Common myeloid progenitor, CD34-positive (primary cell): ENCODE results near the gene GSN.

Experiments
- CTCF ChIA-PET: fragments of 350-600 bp; sonication (Branson Sonifier 250); formaldehyde crosslinking; loops from one replicate; lab custom pipeline; 2021; ENCODE audit warnings: antibody characterized with exemption; lab: Charles Lee
- POLR2A ChIA-PET: fragments of 350-600 bp; sonication (Branson Sonifier 250); formaldehyde crosslinking; loops from one replicate; lab custom pipeline; 2021; ENCODE audit warnings: antibody characterized with exemption; lab: Charles Lee
- DNase-seq, 3 donors: peaks; one replicate each; pipeline versions ENCODE4 v3.0.0 to v3.0.0-alpha.2; 2013
- H3K27ac ChIP-seq, 2 experiments: 1 replicate in 1 of 2; 2 replicates in 1 of 2; pipeline ENCODE4 v1.7.0; 2013; ENCODE audit warnings: inconsistent platforms in 2 of 2, low read length in 2 of 2, mild to moderate bottlenecking in 2 of 2, low read depth in 1 of 2, moderate library complexity in 1 of 2; ENCODE audit not compliant: severe bottlenecking in 2 of 2, insufficient read depth in 1 of 2, poor library complexity in 1 of 2
- H3K27me3 ChIP-seq, 5 experiments: replicated peaks in 2 of 5; 1 replicate in 3 of 5; 2 replicates in 2 of 5; pipeline versions ENCODE4 v1.6.1 to v1.7.0; 2013; ENCODE audit warnings: low read length in 4 of 5, mild to moderate bottlenecking in 2 of 5, moderate library complexity in 2 of 5, inconsistent platforms in 1 of 5; ENCODE audit not compliant: insufficient read depth in 5 of 5, control insufficient read depth in 4 of 5
- H3K36me3 ChIP-seq, 4 experiments: 1 replicate in 2 of 4; 2 replicates in 2 of 4; pipeline versions ENCODE4 v1.6.1 to v1.7.0; 2013; ENCODE audit warnings: low read length in 3 of 4, control low read depth in 1 of 4, mild to moderate bottlenecking in 1 of 4; ENCODE audit not compliant: control insufficient read depth in 4 of 4, insufficient read depth in 4 of 4
- H3K4me1 ChIP-seq, 4 experiments: 1 replicate in 3 of 4; 2 replicates in 1 of 4; pipeline versions ENCODE4 v1.6.1 to v1.7.1; 2013; ENCODE audit warnings: low read length in 3 of 4, mild to moderate bottlenecking in 3 of 4, control low read depth in 1 of 4, inconsistent platforms in 1 of 4, moderate library complexity in 1 of 4; ENCODE audit not compliant: control insufficient read depth in 4 of 4, insufficient read depth in 4 of 4; ENCODE audit errors: control extremely low read depth in 1 of 4
- H3K4me3 ChIP-seq, 7 experiments: 1 replicate in 4 of 7; 2 replicates in 3 of 7; pipeline versions ENCODE4 v1.5.1 to v1.7.0; 2013; ENCODE audit warnings: mild to moderate bottlenecking in 7 of 7, low read length in 6 of 7, moderate library complexity in 6 of 7, inconsistent platforms in 2 of 7, low read depth in 2 of 7, control low read depth in 1 of 7; ENCODE audit not compliant: insufficient read depth in 4 of 7, control insufficient read depth in 1 of 7; ENCODE audit errors: extremely low read depth in 1 of 7
- H3K9me3 ChIP-seq, 5 experiments: 1 replicate in 4 of 5; 2 replicates in 1 of 5; pipeline versions ENCODE4 v1.6.1 to v1.7.1; 2013; ENCODE audit warnings: low read length in 4 of 5, mild to moderate bottlenecking in 2 of 5, inconsistent platforms in 1 of 5, low read depth in 1 of 5, moderate library complexity in 1 of 5; ENCODE audit not compliant: control insufficient read depth in 4 of 5, insufficient read depth in 2 of 5; ENCODE audit errors: control extremely low read depth in 1 of 5
- WGBS: methylation state at CpG from one replicate; pipeline ENCODE4 v1.1.5; 2013; ENCODE audit not compliant: insufficient coverage; 5-methylcytosine and 5-hydroxymethylcytosine counted together

The GSN gene

GRCh38 chr9:121348221-121348620 is 80.3 kb downstream of the GSN start:
- WGBS, result 80% methylated on average over 1 of the region's 3 CpGs
- Histone ChIP-seq H3K4me3 (no peak overlapping the region), H3K4me1 (peaks cover 0 to 36% (median 10%) of the 10 kb centered on the region in 4 experiments), H3K36me3 (peaks cover 7 to 93% (median 49%) of the 10 kb centered on the region in 4 experiments), H3K27me3 (no peaks in the 10 kb centered on the region), H3K27ac (peak overlapping the region in 1 of 2 experiments; percentile 39), H3K9me3 (no peaks in the 10 kb centered on the region)
- DNase-seq, result no peak
- ChIA-PET CTCF (interaction anchor here (0.9 to 4.5 kb wide), 9 partner anchors 9 to 135 kb away, joined by 3 to 31 read pairs (median 5); no protein-coding TSS in a partner anchor), POLR2A (interaction anchor here (0.7 kb wide), 1 partner anchor 10 kb away, joined by 3 read pairs; no protein-coding TSS in a partner anchor)

- Histone ChIP-seq H3K9me3 (no peaks in the 10 kb centered on the region), H3K4me3 (no peak overlapping the region), H3K27ac (no peak overlapping the region), H3K27me3 (no peaks in the 10 kb centered on the region), H3K36me3 (peaks cover 5 to 93% (median 44%) of the 10 kb centered on the region in 4 experiments), H3K4me1 (peaks cover 3 to 44% (median 18%) of the 10 kb centered on the region in 4 experiments)
- WGBS, result 92% methylated on average over 3 of the region's 8 CpGs
- POLR2A ChIA-PET, result no interaction called here
- no peak for DNase-seq
- CTCF ChIA-PET, result interaction anchor here (0.6 to 4.5 kb wide), 9 partner anchors 10 to 558 kb away, joined by 3 to 31 read pairs (median 5); no protein-coding TSS in a partner anchor
These were observed 81.0 kb downstream of the GSN start for GRCh38 chr9:121349009-121349408.

GRCh38 chr9:121350036-121350435 is 82.1 kb downstream of the GSN start:
- Histone ChIP-seq H3K36me3 (peaks cover 5 to 93% (median 44%) of the 10 kb centered on the region in 4 experiments), H3K9me3 (no peaks in the 10 kb centered on the region), H3K27ac (peak overlapping the region in 1 of 2 experiments; percentile 57), H3K27me3 (no peaks in the 10 kb centered on the region), H3K4me1 (peaks cover 3 to 49% (median 24%) of the 10 kb centered on the region in 4 experiments), H3K4me3 (no peak overlapping the region)
- CTCF ChIA-PET, result interaction anchor here (1.0 to 4.5 kb wide), 11 partner anchors 11 to 50 kb away, joined by 3 to 31 read pairs (median 5); no protein-coding TSS in a partner anchor
- no peak for DNase-seq
- POLR2A ChIA-PET, result no interaction called here
- no CpG with 5 or more reads among the region's 1 CpG for WGBS

GRCh38 chr9:121350993-121351561 is 83.1 kb downstream of the GSN start:
- Histone ChIP-seq H3K4me3 (peak overlapping the region in 3 of 7 experiments; percentile 15 to 55 (median 32)), H3K9me3 (no peaks in the 10 kb centered on the region), H3K27me3 (no peaks in the 10 kb centered on the region), H3K4me1 (peaks cover 3 to 52% (median 24%) of the 10 kb centered on the region in 4 experiments), H3K27ac (peak overlapping the region in 1 of 2 experiments; percentile 57), H3K36me3 (peaks cover 5 to 93% (median 41%) of the 10 kb centered on the region in 4 experiments)
- 0% methylated on average over 2 of the region's 2 CpGs for WGBS
- CTCF ChIA-PET, result interaction anchor here (1.0 to 4.5 kb wide), 11 partner anchors 12 to 48 kb away, joined by 3 to 31 read pairs (median 5); no protein-coding TSS in a partner anchor
- peak; percentile 76 to 88 (median 88) for DNase-seq
- POLR2A ChIA-PET, result interaction anchor here (0.7 to 1.1 kb wide), 2 partner anchors 18 to 62 kb away, joined by 3 to 5 read pairs; no protein-coding TSS in a partner anchor

GRCh38 chr9:121353241-121354061 is 85.5 kb downstream of the GSN start:
- Histone ChIP-seq H3K4me1 (peaks cover 6 to 72% (median 34%) of the 10 kb centered on the region in 4 experiments), H3K27ac (peak overlapping the region; percentile 2 to 10), H3K4me3 (peak overlapping the region in 2 of 7 experiments; percentile 9 to 28), H3K9me3 (no peaks in the 10 kb centered on the region), H3K36me3 (peaks cover 0 to 75% (median 19%) of the 10 kb centered on the region in 4 experiments), H3K27me3 (no peaks in the 10 kb centered on the region)
- DNase-seq, result peak in 1 of 3 donors; percentile 39
- CTCF ChIA-PET, result interaction anchor here (0.6 to 3.4 kb wide), 10 partner anchors 9 to 502 kb away, joined by 3 to 27 read pairs (median 4); no protein-coding TSS in a partner anchor
- POLR2A ChIA-PET, result interaction anchor here (0.7 to 0.8 kb wide), 3 partner anchors 10 to 1578 kb away, joined by 3 to 4 read pairs (median 3); no protein-coding TSS in a partner anchor
- WGBS, result 44% methylated on average over 8 of the region's 9 CpGs

GRCh38 chr9:121354141-121354540 is 86.2 kb downstream of the GSN start:
- Histone ChIP-seq H3K36me3 (peaks cover 0 to 75% (median 13%) of the 10 kb centered on the region in 4 experiments), H3K9me3 (no peaks in the 10 kb centered on the region), H3K4me3 (no peak overlapping the region), H3K27ac (peak overlapping the region; percentile 2 to 10), H3K4me1 (peaks cover 9 to 75% (median 38%) of the 10 kb centered on the region in 4 experiments), H3K27me3 (no peaks in the 10 kb centered on the region)
- DNase-seq, result peak in 1 of 3 donors; percentile 52
- 27% methylated on average over 3 of the region's 5 CpGs for WGBS
- POLR2A ChIA-PET, result interaction anchor here (0.7 to 0.8 kb wide), 2 partner anchors 10 to 15 kb away, joined by 3 to 4 read pairs; no protein-coding TSS in a partner anchor
- CTCF ChIA-PET, result interaction anchor here (0.7 to 3.4 kb wide), 10 partner anchors 10 to 140 kb away, joined by 3 to 27 read pairs (median 4); no protein-coding TSS in a partner anchor
